Neural progenitor cell (in vitro differentiated cells): ENCODE measurements around the gene TCP11. TPM values are rescaled to one million over a fixed set of nuclear protein-coding genes. Genes with fewer than 3 reads are reported as not detected.

Source experiments
- DNase-seq: peaks from one replicate; pipeline ENCODE4 v3.0.0-alpha.2; 2016; ENCODE audit warnings: low spot score
- H2AFZ ChIP-seq: fragments of 200-600 bp; sonication (generic); replicated peaks from 2 replicates; pipeline ENCODE4 v1.6.1; 2016; ENCODE audit warnings: antibody characterized with exemption
- H3F3A ChIP-seq: fragments of 200-600 bp; sonication (generic); 2 replicates; pipeline ENCODE4 v1.6.1; 2016; ENCODE audit warnings: antibody characterized with exemption, low read depth
- H3K27ac ChIP-seq: fragments of 200-600 bp; sonication (generic); 2 replicates; pipeline ENCODE4 v1.5.1; 2016; ENCODE audit warnings: mild to moderate bottlenecking
- H3K27me3 ChIP-seq: fragments of 200-600 bp; sonication (generic); 2 replicates; pipeline ENCODE4 v1.6.1; 2016; ENCODE audit warnings: mild to moderate bottlenecking, moderate library complexity
- H3K36me3 ChIP-seq: fragments of 200-600 bp; sonication (generic); 2 replicates; pipeline ENCODE4 v1.5.1; 2016
- H3K4me1 ChIP-seq: fragments of 200-600 bp; sonication (generic); 2 replicates; pipeline ENCODE4 v1.6.1; 2016; ENCODE audit warnings: mixed run types
- H3K4me2 ChIP-seq: fragments of 200-600 bp; sonication (generic); 2 replicates; pipeline ENCODE4 v1.6.1; 2016
- H3K4me3 ChIP-seq: fragments of 200-600 bp; sonication (generic); 2 replicates; pipeline ENCODE4 v1.5.1; 2016
- H3K79me2 ChIP-seq: fragments of 200-600 bp; sonication (generic); 2 replicates; pipeline ENCODE4 v1.6.1; 2016; ENCODE audit warnings: low read depth
- H3K9ac ChIP-seq: fragments of 200-600 bp; sonication (generic); 2 replicates; pipeline ENCODE4 v1.6.1; 2016
- H3K9me3 ChIP-seq: fragments of 200-600 bp; sonication (generic); 2 replicates; pipeline ENCODE4 v1.5.1; 2016; ENCODE audit warnings: low read depth
- H4K20me1 ChIP-seq: fragments of 200-600 bp; sonication (generic); 2 replicates; pipeline ENCODE4 v1.6.1; 2016; ENCODE audit warnings: low read depth
- H3K27ac Mint-ChIP-seq: 3 replicates; pipeline ENCODE4 v1.8.0; 2021; ENCODE audit warnings: mixed read lengths
- H3K27me3 Mint-ChIP-seq: 2 replicates; pipeline ENCODE4 v1.8.0; 2022; ENCODE audit warnings: low read depth, mild to moderate bottlenecking, inconsistent platforms, moderate library complexity, mixed read lengths; ENCODE audit not compliant: insufficient read depth
- H3K36me3 Mint-ChIP-seq: 3 replicates; pipeline ENCODE4 v1.8.0; 2021; ENCODE audit warnings: mixed read lengths
- H3K4me1 Mint-ChIP-seq: 3 replicates; pipeline ENCODE4 v1.8.0; 2021; ENCODE audit warnings: mixed read lengths
- H3K4me3 Mint-ChIP-seq: 3 replicates; pipeline ENCODE4 v1.8.0; 2021; ENCODE audit warnings: mild to moderate bottlenecking, moderate library complexity, mixed read lengths
- H3K9me3 Mint-ChIP-seq: 3 replicates; pipeline ENCODE4 v1.8.0; 2020; ENCODE audit warnings: mixed read lengths
- EZH2 ChIP-seq: fragments of 200-600 bp; sonication (generic); IDR thresholded peaks from 2 replicates; pipeline ENCODE4 v1.6.1; 2017; ENCODE audit warnings: antibody characterized with exemption, mild to moderate bottlenecking, moderate library complexity
- EZH2phosphoT487 ChIP-seq: fragments of 200-600 bp; sonication (generic); IDR thresholded peaks from 2 replicates; pipeline ENCODE4 v1.6.1; 2017; ENCODE audit warnings: antibody characterized with exemption
- total RNA-seq: library from RNA; depleted of rRNA; stranded (reverse); fragments of >200 nt; gene quantifications from 2 replicates; pipeline ENCODE4 v1.2.3, GENCODE V29; 2015; ENCODE audit warnings: low replicate concordance
- TF ChIP-seq, protein P1 (sequence below): fragments of 200-600 bp; sonication (generic); IDR thresholded peaks from 2 replicates; pipeline ENCODE4 v1.5.1; 2017; ENCODE audit warnings: antibody characterized with exemption, mild to moderate bottlenecking

The TCP11 gene
- total RNA-seq, 1 donor from 2014 or later, result not detected

DNA sequence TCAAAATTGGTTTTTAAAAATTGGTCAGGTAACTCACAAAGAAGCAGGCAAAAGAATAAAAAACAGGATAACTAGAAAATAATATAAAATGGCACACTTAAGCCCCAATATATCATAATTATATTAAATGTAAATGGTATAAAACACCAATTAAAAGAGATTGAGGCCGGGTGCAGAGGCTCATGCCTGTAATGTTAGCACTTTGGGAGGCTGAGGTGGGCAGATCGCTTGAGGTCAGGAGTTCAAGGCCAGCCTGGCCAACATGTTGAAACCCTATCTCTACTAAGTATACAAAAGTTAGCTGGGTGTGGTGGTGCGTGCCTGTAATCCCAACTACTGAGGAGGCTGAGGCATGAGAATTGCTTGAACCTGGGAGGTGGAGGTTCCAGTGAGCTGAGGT lies 36.1 kb downstream of the TCP11 start:
- Mint-ChIP-seq H3K36me3 (peaks cover 2% of the 10 kb centered on the region), H3K27ac (no peak overlapping the region), H3K27me3 (no peaks in the 10 kb centered on the region), H3K4me3 (no peak overlapping the region), H3K4me1 (no peaks in the 10 kb centered on the region), H3K9me3 (peaks cover 10% of the 10 kb centered on the region)
- H3K9ac ChIP-seq, result no peak overlapping the region
- H3K4me1 ChIP-seq, result no peaks in the 10 kb centered on the region
- H3K36me3 ChIP-seq, result no peaks in the 10 kb centered on the region
- H3K27me3 ChIP-seq, result no peaks in the 10 kb centered on the region
- no peak overlapping the region for H3K4me2 ChIP-seq
- H4K20me1 ChIP-seq, result no peaks in the 10 kb centered on the region
- no peak for DNase-seq
- H3K27ac ChIP-seq, result no peak overlapping the region
- TF ChIP-seq EZH2phosphoT487 (no peak), EZH2 (no peak)
- TF ChIP-seq, protein P1, sequence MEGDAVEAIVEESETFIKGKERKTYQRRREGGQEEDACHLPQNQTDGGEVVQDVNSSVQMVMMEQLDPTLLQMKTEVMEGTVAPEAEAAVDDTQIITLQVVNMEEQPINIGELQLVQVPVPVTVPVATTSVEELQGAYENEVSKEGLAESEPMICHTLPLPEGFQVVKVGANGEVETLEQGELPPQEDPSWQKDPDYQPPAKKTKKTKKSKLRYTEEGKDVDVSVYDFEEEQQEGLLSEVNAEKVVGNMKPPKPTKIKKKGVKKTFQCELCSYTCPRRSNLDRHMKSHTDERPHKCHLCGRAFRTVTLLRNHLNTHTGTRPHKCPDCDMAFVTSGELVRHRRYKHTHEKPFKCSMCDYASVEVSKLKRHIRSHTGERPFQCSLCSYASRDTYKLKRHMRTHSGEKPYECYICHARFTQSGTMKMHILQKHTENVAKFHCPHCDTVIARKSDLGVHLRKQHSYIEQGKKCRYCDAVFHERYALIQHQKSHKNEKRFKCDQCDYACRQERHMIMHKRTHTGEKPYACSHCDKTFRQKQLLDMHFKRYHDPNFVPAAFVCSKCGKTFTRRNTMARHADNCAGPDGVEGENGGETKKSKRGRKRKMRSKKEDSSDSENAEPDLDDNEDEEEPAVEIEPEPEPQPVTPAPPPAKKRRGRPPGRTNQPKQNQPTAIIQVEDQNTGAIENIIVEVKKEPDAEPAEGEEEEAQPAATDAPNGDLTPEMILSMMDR, result no peak
- H3K79me2 ChIP-seq, result no peaks in the 10 kb centered on the region
- H3K4me3 ChIP-seq, result no peak overlapping the region
- H3K9me3 ChIP-seq, result no peaks in the 10 kb centered on the region
- H3F3A ChIP-seq, result no peaks in the 10 kb centered on the region
- H2AFZ ChIP-seq, result no peak overlapping the region

DNA sequence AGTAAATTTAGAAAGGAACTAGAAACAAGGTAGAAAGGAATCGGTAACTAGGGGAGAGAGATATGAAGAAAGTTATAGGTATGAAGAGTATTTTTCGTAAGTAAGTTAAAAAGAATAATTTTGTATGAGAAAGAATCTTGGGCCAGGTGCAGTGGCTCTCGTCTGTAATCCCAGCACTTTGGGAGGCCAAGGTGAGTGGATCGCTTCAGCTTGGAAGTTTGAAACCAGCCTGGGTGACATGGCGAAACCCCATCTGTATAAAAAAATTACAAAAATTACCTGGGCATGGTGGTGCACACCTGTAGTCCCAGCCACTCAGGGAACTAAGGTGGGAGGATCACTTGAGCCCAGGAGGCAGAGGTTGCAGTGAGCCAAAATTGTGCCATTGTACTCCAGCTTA lies 42.0 kb downstream of the TCP11 start:
- peaks cover 17% of the 10 kb centered on the region for H3K4me1 Mint-ChIP-seq
- Histone ChIP-seq H3K79me2 (no peaks in the 10 kb centered on the region), H4K20me1 (no peaks in the 10 kb centered on the region), H2AFZ (no peak overlapping the region), H3K4me3 (no peak overlapping the region), H3K9me3 (no peaks in the 10 kb centered on the region), H3F3A (peaks cover 6% of the 10 kb centered on the region), H3K27ac (no peak overlapping the region), H3K4me2 (no peak overlapping the region), H3K9ac (no peak overlapping the region), H3K4me1 (peaks cover 8% of the 10 kb centered on the region), H3K36me3 (no peaks in the 10 kb centered on the region), H3K27me3 (no peaks in the 10 kb centered on the region)
- H3K36me3 Mint-ChIP-seq, result no peaks in the 10 kb centered on the region
- no peaks in the 10 kb centered on the region for H3K9me3 Mint-ChIP-seq
- H3K4me3 Mint-ChIP-seq, result no peak overlapping the region
- TF ChIP-seq EZH2phosphoT487 (no peak), EZH2 (no peak)
- TF ChIP-seq, protein P1, result no peak
- no peaks in the 10 kb centered on the region for H3K27me3 Mint-ChIP-seq
- DNase-seq, result no peak
- no peak overlapping the region for H3K27ac Mint-ChIP-seq

DNA sequence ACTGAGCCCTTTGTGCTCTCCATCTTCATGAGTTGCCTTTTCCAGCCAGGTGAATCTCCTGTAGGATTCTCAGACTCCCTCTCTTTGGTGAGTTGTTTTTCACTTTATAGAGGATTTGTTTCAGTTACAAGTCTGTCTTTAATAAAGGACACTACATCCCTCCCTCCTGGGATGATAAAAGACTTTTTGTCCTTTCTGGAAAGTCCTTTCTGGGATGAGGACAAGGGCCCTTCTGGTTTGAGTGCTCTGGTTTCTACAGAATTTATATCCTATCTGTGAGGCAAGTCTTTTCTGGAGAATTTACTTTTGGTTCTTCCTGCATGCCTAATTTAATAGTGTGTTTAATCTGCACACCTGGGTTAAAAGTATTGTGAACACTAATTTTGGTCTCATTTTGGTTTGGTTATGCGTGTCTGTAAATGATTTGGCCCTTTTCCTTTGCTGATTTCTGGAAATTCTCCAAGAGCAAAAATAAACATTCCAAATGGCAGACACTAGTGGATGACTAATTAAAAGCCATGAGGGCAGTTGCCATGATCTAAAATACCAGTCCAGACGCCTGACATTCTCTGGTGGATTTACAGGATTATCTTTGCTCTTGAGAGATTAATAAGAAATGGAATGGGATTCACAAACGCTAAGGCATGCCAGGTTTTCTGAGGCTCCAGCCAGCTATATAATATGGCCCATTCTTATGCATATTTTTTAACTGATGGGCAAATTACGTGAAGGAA lies 44.8 kb downstream of the TCP11 start:
- peaks cover 6% of the 10 kb centered on the region for H3F3A ChIP-seq
- H4K20me1 ChIP-seq, result no peaks in the 10 kb centered on the region
- no peak overlapping the region for H2AFZ ChIP-seq
- Mint-ChIP-seq H3K4me3 (no peak overlapping the region), H3K36me3 (no peaks in the 10 kb centered on the region), H3K4me1 (peaks cover 23% of the 10 kb centered on the region), H3K27ac (no peak overlapping the region), H3K27me3 (peaks cover 6% of the 10 kb centered on the region), H3K9me3 (no peaks in the 10 kb centered on the region)
- no peaks in the 10 kb centered on the region for H3K36me3 ChIP-seq
- no peak overlapping the region for H3K27ac ChIP-seq
- no peak for DNase-seq
- no peak overlapping the region for H3K9ac ChIP-seq
- H3K4me2 ChIP-seq, result no peak overlapping the region
- no peak for TF ChIP-seq EZH2phosphoT487
- no peak for TF ChIP-seq EZH2
- H3K4me1 ChIP-seq, result peaks cover 8% of the 10 kb centered on the region
- H3K9me3 ChIP-seq, result no peaks in the 10 kb centered on the region
- H3K27me3 ChIP-seq, result no peaks in the 10 kb centered on the region
- no peaks in the 10 kb centered on the region for H3K79me2 ChIP-seq
- no peak overlapping the region for H3K4me3 ChIP-seq

DNA sequence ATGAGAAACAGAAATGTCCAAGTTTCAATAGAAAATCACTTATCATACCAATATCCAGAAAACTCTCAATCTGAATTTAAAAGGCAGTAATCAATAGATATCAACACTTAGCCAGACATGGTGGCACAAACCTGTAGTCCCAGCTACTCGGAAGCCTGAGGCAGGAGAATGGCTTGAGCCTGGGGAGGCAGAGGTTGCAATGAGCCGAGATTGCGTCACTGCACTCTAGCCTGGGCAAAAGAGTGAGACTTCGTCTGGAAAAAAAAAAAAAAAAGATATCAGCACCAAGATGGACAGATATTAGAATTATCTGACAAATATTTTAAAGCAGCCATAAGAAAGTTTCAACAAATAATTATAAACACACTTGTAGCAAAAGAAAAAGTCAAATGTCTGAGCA lies 47.0 kb downstream of the TCP11 start:
- Histone ChIP-seq H3K27ac (no peak overlapping the region), H3K36me3 (no peaks in the 10 kb centered on the region), H3K9ac (no peak overlapping the region), H3K79me2 (no peaks in the 10 kb centered on the region), H3K27me3 (no peaks in the 10 kb centered on the region), H3K9me3 (no peaks in the 10 kb centered on the region), H4K20me1 (no peaks in the 10 kb centered on the region), H2AFZ (no peak overlapping the region), H3K4me1 (peaks cover 8% of the 10 kb centered on the region), H3K4me2 (no peak overlapping the region), H3K4me3 (no peak overlapping the region), H3F3A (peaks cover 6% of the 10 kb centered on the region)
- no peak for DNase-seq
- TF ChIP-seq EZH2 (no peak), EZH2phosphoT487 (no peak)
- TF ChIP-seq, protein P1, result no peak
- Mint-ChIP-seq H3K27ac (peak overlapping the region; percentile 18), H3K36me3 (no peaks in the 10 kb centered on the region), H3K9me3 (no peaks in the 10 kb centered on the region), H3K4me1 (peaks cover 23% of the 10 kb centered on the region), H3K4me3 (no peak overlapping the region), H3K27me3 (peaks cover 7% of the 10 kb centered on the region)
